Chondrocyte (in vitro differentiated cells): Measurements from ENCODE around the gene STAU1. TPM values are rescaled to one million over a fixed set of nuclear protein-coding genes. Genes with fewer than 3 reads are reported as not detected.
A peak's percentile ranks its signal among the peaks of the same experiment; 100 is the strongest.

Experiments used
- DNase-seq: peaks from one replicate; pipeline ENCODE4 v3.0.0; 2021; ENCODE audit warnings: mixed read lengths, low spot score
- H3K27ac Mint-ChIP-seq: one replicate; pipeline ENCODE4 v1.8.0; 2021; ENCODE audit warnings: mild to moderate bottlenecking, moderate library complexity, mixed read lengths; ENCODE audit not compliant: unreplicated experiment
- H3K27me3 Mint-ChIP-seq: 2 replicates; pipeline ENCODE4 v1.8.0; 2021; ENCODE audit warnings: low read depth, mixed read lengths
- H3K36me3 Mint-ChIP-seq: 2 replicates; pipeline ENCODE4 v1.8.0; 2021; ENCODE audit warnings: low read depth, mixed read lengths
- H3K4me1 Mint-ChIP-seq: 2 replicates; pipeline ENCODE4 v1.8.0; 2021; ENCODE audit warnings: low read depth, mild to moderate bottlenecking, mixed read lengths
- H3K4me3 Mint-ChIP-seq: one replicate; pipeline ENCODE4 v1.8.0; 2021; ENCODE audit warnings: mild to moderate bottlenecking, moderate library complexity, mixed read lengths; ENCODE audit not compliant: unreplicated experiment
- H3K9me3 Mint-ChIP-seq: 2 replicates; pipeline ENCODE4 v1.8.0; 2021; ENCODE audit warnings: low read depth, mixed read lengths
- total RNA-seq: library from RNA; stranded (reverse); gene quantifications from 3 replicates; pipeline ENCODE4 v1.2.1, GENCODE V29; 2021
- TF ChIP-seq, protein P1 (sequence below): fragments of 200-600 bp; sonication (generic); IDR thresholded peaks from 2 replicates; pipeline ENCODE4 v1.5.0; 2021; ENCODE audit warnings: antibody characterized with exemption, mild to moderate bottlenecking, moderate library complexity

The STAU1 gene
- total RNA-seq, 1 donor from 2014 or later: 77.2 TPM

GRCh38 chr20:49133571-49133970 is 54.6 kb downstream of the STAU1 start:
- peak overlapping the region; percentile 34 for H3K27ac Mint-ChIP-seq
- TF ChIP-seq, protein P1, sequence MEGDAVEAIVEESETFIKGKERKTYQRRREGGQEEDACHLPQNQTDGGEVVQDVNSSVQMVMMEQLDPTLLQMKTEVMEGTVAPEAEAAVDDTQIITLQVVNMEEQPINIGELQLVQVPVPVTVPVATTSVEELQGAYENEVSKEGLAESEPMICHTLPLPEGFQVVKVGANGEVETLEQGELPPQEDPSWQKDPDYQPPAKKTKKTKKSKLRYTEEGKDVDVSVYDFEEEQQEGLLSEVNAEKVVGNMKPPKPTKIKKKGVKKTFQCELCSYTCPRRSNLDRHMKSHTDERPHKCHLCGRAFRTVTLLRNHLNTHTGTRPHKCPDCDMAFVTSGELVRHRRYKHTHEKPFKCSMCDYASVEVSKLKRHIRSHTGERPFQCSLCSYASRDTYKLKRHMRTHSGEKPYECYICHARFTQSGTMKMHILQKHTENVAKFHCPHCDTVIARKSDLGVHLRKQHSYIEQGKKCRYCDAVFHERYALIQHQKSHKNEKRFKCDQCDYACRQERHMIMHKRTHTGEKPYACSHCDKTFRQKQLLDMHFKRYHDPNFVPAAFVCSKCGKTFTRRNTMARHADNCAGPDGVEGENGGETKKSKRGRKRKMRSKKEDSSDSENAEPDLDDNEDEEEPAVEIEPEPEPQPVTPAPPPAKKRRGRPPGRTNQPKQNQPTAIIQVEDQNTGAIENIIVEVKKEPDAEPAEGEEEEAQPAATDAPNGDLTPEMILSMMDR: no peak
- H3K4me1 Mint-ChIP-seq: peaks cover 10% of the 10 kb centered on the region
- no peaks in the 10 kb centered on the region for H3K9me3 Mint-ChIP-seq
- no peaks in the 10 kb centered on the region for H3K27me3 Mint-ChIP-seq
- DNase-seq: no peak
- H3K36me3 Mint-ChIP-seq: peaks cover 8% of the 10 kb centered on the region
- H3K4me3 Mint-ChIP-seq: no peak overlapping the region

- no peak for DNase-seq
- Mint-ChIP-seq H3K4me3 (no peak overlapping the region), H3K27me3 (no peaks in the 10 kb centered on the region), H3K4me1 (peaks cover 10% of the 10 kb centered on the region), H3K9me3 (no peaks in the 10 kb centered on the region), H3K36me3 (peaks cover 8% of the 10 kb centered on the region), H3K27ac (no peak overlapping the region)
- TF ChIP-seq, protein P1: peak; percentile 88
Observed at GRCh38 chr20:49132995-49133478, 55.1 kb downstream of the STAU1 start.

GRCh38 chr20:49123982-49124381 is 64.2 kb downstream of the STAU1 start:
- DNase-seq: no peak
- peaks cover 32% of the 10 kb centered on the region for H3K36me3 Mint-ChIP-seq
- H3K27ac Mint-ChIP-seq: no peak overlapping the region
- H3K4me1 Mint-ChIP-seq: no peaks in the 10 kb centered on the region
- H3K4me3 Mint-ChIP-seq: no peak overlapping the region
- no peaks in the 10 kb centered on the region for H3K27me3 Mint-ChIP-seq
- TF ChIP-seq, protein P1: no peak
- no peaks in the 10 kb centered on the region for H3K9me3 Mint-ChIP-seq

DNA sequence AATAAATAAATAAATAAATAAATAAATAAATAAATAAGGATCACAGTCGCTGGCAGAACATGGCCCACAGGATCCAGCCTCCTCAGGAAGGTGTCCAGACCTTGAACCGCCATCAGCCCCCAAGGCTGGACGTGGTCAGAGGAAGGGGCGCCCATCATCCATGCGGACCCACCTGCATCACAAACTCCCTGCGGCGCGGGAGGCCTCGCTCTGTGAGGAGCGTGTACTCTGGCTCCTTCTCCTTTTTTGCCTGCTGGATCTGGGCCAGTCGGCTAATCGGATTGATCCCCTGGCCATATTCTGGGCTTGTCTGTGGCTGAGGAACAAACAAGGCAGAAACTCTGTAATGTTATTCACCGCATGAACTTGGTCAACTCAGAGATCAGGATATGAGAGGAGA is 65.2 kb downstream of the STAU1 start:
- H3K4me3 Mint-ChIP-seq: no peak overlapping the region
- H3K27ac Mint-ChIP-seq: no peak overlapping the region
- H3K4me1 Mint-ChIP-seq: no peaks in the 10 kb centered on the region
- H3K27me3 Mint-ChIP-seq: no peaks in the 10 kb centered on the region
- TF ChIP-seq, protein P1: no peak
- H3K9me3 Mint-ChIP-seq: no peaks in the 10 kb centered on the region
- no peak for DNase-seq
- peaks cover 42% of the 10 kb centered on the region for H3K36me3 Mint-ChIP-seq

DNA sequence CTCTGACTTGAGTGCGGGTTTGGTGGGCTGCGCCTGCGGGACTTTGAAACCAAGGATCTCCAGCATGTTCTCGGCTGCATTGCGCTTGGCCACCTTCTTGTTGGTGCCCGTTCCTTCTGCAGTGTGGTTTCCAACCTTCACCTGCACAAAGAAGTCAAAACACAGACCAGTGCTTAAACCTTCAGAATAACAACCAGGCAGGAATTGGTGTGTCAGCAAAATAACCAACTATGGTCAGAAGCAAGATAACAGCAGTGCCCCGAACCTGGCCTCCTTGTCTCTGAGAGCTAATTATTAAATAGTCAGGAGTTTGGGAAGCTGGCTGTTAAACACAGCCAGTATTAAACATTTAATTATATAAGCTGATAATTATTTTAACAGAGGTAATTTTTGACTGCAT is 68.1 kb downstream of the STAU1 start:
- Mint-ChIP-seq H3K27ac (no peak overlapping the region), H3K36me3 (peaks cover 51% of the 10 kb centered on the region), H3K4me3 (no peak overlapping the region), H3K4me1 (peaks cover 4% of the 10 kb centered on the region), H3K9me3 (no peaks in the 10 kb centered on the region), H3K27me3 (no peaks in the 10 kb centered on the region)
- TF ChIP-seq, protein P1: no peak
- DNase-seq: no peak
